Gastroesophageal sphincter (tissue), 3 donors: ENCODE data around the gene MRPL50.

Experiments used
- EP300 ChIP-seq: sonication (generic); formaldehyde crosslinking; IDR thresholded peaks from one replicate; pipeline ENCODE4 v1.6.1; 2017; ENCODE audit warnings: antibody characterized with exemption, mild to moderate bottlenecking
- TF ChIP-seq, protein P1 (sequence below), 4 experiments: fragments of 200-600 bp in 2 of 4; fragments of 450-650 bp in 2 of 4; sonication (generic) in 1 of 4; IDR thresholded peaks; one replicate each; pipeline ENCODE4 v1.5.1; 2017 to 2019; ENCODE audit warnings: antibody characterized with exemption in 4 of 4, mild to moderate bottlenecking in 2 of 4, moderate library complexity in 2 of 4

DNA sequence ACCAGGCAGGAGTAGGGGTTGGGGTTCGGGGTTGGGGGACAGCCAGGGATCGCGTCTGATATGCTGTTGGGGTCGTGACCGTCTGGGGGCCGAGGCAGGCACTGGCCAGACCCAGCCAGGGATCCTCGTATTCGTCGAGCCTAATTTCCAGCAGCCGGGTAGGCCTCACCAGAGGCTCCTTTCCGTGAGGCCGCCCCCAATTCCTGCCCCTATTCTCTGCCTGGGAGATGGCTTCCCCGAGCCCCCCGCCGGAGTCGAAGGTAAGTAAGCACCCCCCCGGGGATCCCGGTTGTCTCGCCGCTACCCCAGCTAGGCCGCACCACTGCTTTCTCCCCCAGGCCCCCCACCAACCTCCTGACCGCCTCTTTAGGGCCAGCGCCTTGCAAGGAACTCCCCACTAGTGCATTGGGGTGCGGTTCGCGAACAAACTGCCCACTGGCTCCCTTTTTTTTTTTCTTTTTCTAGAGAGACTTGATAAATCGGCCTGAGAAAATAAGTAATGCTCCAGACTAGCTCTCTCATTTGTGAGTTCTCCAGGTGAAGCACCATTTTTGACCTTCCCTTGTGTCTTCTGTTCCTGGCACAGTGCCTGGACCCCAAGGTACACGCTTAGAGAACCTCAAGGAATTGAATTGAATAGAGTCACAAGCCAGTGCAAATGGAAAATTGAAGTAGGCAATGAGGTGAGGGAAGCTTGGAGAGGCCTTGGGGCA lies 668 bp upstream of the MRPL50 start:
- TF ChIP-seq EP300, result no peak
- TF ChIP-seq, protein P1, sequence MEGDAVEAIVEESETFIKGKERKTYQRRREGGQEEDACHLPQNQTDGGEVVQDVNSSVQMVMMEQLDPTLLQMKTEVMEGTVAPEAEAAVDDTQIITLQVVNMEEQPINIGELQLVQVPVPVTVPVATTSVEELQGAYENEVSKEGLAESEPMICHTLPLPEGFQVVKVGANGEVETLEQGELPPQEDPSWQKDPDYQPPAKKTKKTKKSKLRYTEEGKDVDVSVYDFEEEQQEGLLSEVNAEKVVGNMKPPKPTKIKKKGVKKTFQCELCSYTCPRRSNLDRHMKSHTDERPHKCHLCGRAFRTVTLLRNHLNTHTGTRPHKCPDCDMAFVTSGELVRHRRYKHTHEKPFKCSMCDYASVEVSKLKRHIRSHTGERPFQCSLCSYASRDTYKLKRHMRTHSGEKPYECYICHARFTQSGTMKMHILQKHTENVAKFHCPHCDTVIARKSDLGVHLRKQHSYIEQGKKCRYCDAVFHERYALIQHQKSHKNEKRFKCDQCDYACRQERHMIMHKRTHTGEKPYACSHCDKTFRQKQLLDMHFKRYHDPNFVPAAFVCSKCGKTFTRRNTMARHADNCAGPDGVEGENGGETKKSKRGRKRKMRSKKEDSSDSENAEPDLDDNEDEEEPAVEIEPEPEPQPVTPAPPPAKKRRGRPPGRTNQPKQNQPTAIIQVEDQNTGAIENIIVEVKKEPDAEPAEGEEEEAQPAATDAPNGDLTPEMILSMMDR (IDR thresholded peaks at IDR 0.05), result no peak
